GM12872 (cell line): ENCODE measurements around the gene ETS2.

Source experiments
- CTCF ChIP-seq: IDR thresholded peaks from 3 replicates; pipeline ENCODE4 v1.5.1; 2011; ENCODE audit warnings: low read depth, mild to moderate bottlenecking, low read length, moderate library complexity; ENCODE audit not compliant: insufficient read depth

ETS2 gene

GRCh38 chr21:38830671-38831525, 25.2 kb downstream of the ETS2 start:
- no peak for TF ChIP-seq CTCF

- no peak for TF ChIP-seq CTCF
These were observed 26.1 kb downstream of the ETS2 start for GRCh38 chr21:38831526-38832467.

- TF ChIP-seq CTCF: no peak
These were observed 26.9 kb downstream of the ETS2 start for GRCh38 chr21:38832664-38833063.

GRCh38 chr21:38833117-38833516, 27.4 kb downstream of the ETS2 start:
- TF ChIP-seq CTCF: no peak; the same call in 2 of the 3 replicates

- no peak for TF ChIP-seq CTCF
These were observed 29.0 kb downstream of the ETS2 start for GRCh38 chr21:38834725-38835124.

- TF ChIP-seq CTCF: no peak
These were observed 32.2 kb downstream of the ETS2 start for GRCh38 chr21:38837806-38838461.

GRCh38 chr21:38838598-38839327, 33.0 kb downstream of the ETS2 start:
- TF ChIP-seq CTCF: no peak
